GF-D8 (cell line): ENCODE data around the gene SLC13A3.

Source experiments
- DNase-seq: peaks from one replicate; lab custom pipeline; 2025; lab: John Stamatoyannopoulos, UW

SLC13A3 gene

GRCh38 chr20:46523108-46523507 is 128.2 kb downstream of the SLC13A3 start:
- no peak for DNase-seq

GRCh38 chr20:46520976-46521579 is 130.2 kb downstream of the SLC13A3 start:
- no peak for DNase-seq

- no peak for DNase-seq
These were observed 130.7 kb downstream of the SLC13A3 start for GRCh38 chr20:46520540-46520939.

GRCh38 chr20:46519471-46520068 is 131.7 kb downstream of the SLC13A3 start:
- DNase-seq = no peak

- no peak for DNase-seq
These were observed 138.1 kb downstream of the SLC13A3 start, which contains the start of gene ZNF334 for GRCh38 chr20:46512943-46513844. TSS of gene ZNF334 (minus strand) at chr20:46513559. CDS start at chr20:46512102, 1,457 bp downstream.

- DNase-seq = peak; percentile 14
These were observed 141.7 kb downstream of the SLC13A3 start for GRCh38 chr20:46509523-46509922.
